Adrenal gland (tissue), 5 donors: ENCODE measurements around the gene LSM14A.

ENCODE experiments used
- CTCF ChIP-seq, 6 experiments: fragments of 450-650 bp in 4 of 6; fragments of 200-600 bp in 2 of 6; sonication (generic) in 1 of 6; IDR thresholded peaks; 1 replicate in 5 of 6; 2 replicates in 1 of 6; pipeline versions ENCODE4 v1.5.1 to v1.8.0; 2016 to 2021; ENCODE audit warnings: antibody characterized with exemption in 6 of 6, mild to moderate bottlenecking in 2 of 6, moderate library complexity in 1 of 6
- POLR2A ChIP-seq, 2 donors: fragments of 450-650 bp; IDR thresholded peaks; one replicate each; pipeline ENCODE4 v1.6.1; 2017; ENCODE audit warnings: antibody characterized with exemption in 2 of 2, mild to moderate bottlenecking in 2 of 2, moderate library complexity in 1 of 2
- donor health status: DM: no; HTN: no; CAD: no.

GRCh38 chr19:34135821-34136611 lies 36.3 kb upstream of the LSM14A start:
- TF ChIP-seq POLR2A (IDR thresholded peaks at IDR 0.05) (no peak), CTCF (IDR thresholded peaks at IDR 0.05) (no peak)
